GM19324 (cell line): Measurements from ENCODE around the gene KLHL42.
"Not testable (repeated sequence)": the region's sequence is repeated elsewhere in the genome, so short reads cannot be mapped to it uniquely, and the experiment has no call there.

Experiments used
- ATAC-seq: cut with Tn5 transposase; IDR thresholded peaks from one replicate; pipeline ENCODE4 v1.9.1; 2021; ENCODE audit warnings: mild to moderate bottlenecking, moderate library complexity; ENCODE audit not compliant: unreplicated experiment, low FRiP score

Gene KLHL42

GRCh38 chr12:27847293-27847692 lies 67.3 kb downstream of the KLHL42 start:
- ATAC-seq: not testable (repeated sequence)

GRCh38 chr12:27851311-27851710 lies 71.3 kb downstream of the KLHL42 start:
- ATAC-seq: no peak

- no peak for ATAC-seq
Observed at GRCh38 chr12:27852117-27852516, 72.1 kb downstream of the KLHL42 start.
